ENCODE results near the gene ZBTB43.

The ZBTB43 gene

GRCh38 chr9:126838895-126839294, 34.1 kb downstream of the ZBTB43 start:
- ATAC-seq (replicated peaks; ENCODE audit: extremely low read depth, poor library complexity, severe bottlenecking) (no peak), DNase-seq (ENCODE audit: low spot score in 2 of 2) (no peak)
- Mint-ChIP-seq H3K27me3 (no peaks in the 10 kb centered on the region), H3K27ac (ENCODE audit: low read depth) (peak overlapping the region; percentile 46), H3K4me3 (no peak overlapping the region), H3K9me3 (no peaks in the 10 kb centered on the region), H3K4me1 (peaks cover 37% of the 10 kb centered on the region), H3K36me3 (ENCODE audit: insufficient read depth) (peaks cover 11% of the 10 kb centered on the region)

GRCh38 chr9:126839301-126839700, 34.5 kb downstream of the ZBTB43 start:
- peaks cover 9% of the 10 kb centered on the region for H3K36me3 Mint-ChIP-seq (ENCODE audit: insufficient read depth)
- no peak overlapping the region for H3K4me3 Mint-ChIP-seq
- ATAC-seq (replicated peaks; ENCODE audit: extremely low read depth, poor library complexity, severe bottlenecking) = no peak

GRCh38 chr9:126842220-126842842, 37.5 kb downstream of the ZBTB43 start:
- ATAC-seq (replicated peaks; ENCODE audit: extremely low read depth, poor library complexity, severe bottlenecking) (no peak), DNase-seq (ENCODE audit: low spot score in 2 of 2) (no peak)

More at GRCh38 chr9:126839301-126839700, 34.5 kb downstream of the ZBTB43 start:
- Mint-ChIP-seq H3K4me1 (peaks cover 33% of the 10 kb centered on the region), H3K9me3 (no peaks in the 10 kb centered on the region), H3K27ac (ENCODE audit: low read depth) (peak overlapping the region; percentile 46), H3K27me3 (no peaks in the 10 kb centered on the region)
- DNase-seq (ENCODE audit: low spot score in 2 of 2) = no peak

GRCh38 chr9:126842977-126843799, 38.3 kb downstream of the ZBTB43 start:
- no peak for ATAC-seq (replicated peaks; ENCODE audit: extremely low read depth, poor library complexity, severe bottlenecking)
- Mint-ChIP-seq H3K9me3 (no peaks in the 10 kb centered on the region), H3K4me3 (no peak overlapping the region), H3K4me1 (peaks cover 16% of the 10 kb centered on the region), H3K36me3 (ENCODE audit: insufficient read depth) (no peaks in the 10 kb centered on the region), H3K27ac (ENCODE audit: low read depth) (no peak overlapping the region), H3K27me3 (peaks cover 14% of the 10 kb centered on the region)
- DNase-seq (ENCODE audit: low spot score in 2 of 2) = no peak

More at GRCh38 chr9:126842220-126842842, 37.5 kb downstream of the ZBTB43 start:
- no peak overlapping the region for H3K27ac Mint-ChIP-seq (ENCODE audit: low read depth)
- H3K4me3 Mint-ChIP-seq = no peak overlapping the region
- peaks cover 16% of the 10 kb centered on the region for H3K4me1 Mint-ChIP-seq
- no peaks in the 10 kb centered on the region for H3K36me3 Mint-ChIP-seq (ENCODE audit: insufficient read depth)
- H3K9me3 Mint-ChIP-seq = no peaks in the 10 kb centered on the region
- peaks cover 5% of the 10 kb centered on the region for H3K27me3 Mint-ChIP-seq

- no peak for DNase-seq (ENCODE audit: low spot score in 2 of 2)
These were observed 39.2 kb downstream of the ZBTB43 start for GRCh38 chr9:126844085-126844484.

GRCh38 chr9:126847051-126847450, 42.2 kb downstream of the ZBTB43 start:
- no peak overlapping the region for H3K27ac Mint-ChIP-seq (ENCODE audit: low read depth)
- H3K9me3 Mint-ChIP-seq = no peaks in the 10 kb centered on the region
- H3K4me1 Mint-ChIP-seq = no peaks in the 10 kb centered on the region
- H3K36me3 Mint-ChIP-seq (ENCODE audit: insufficient read depth) = no peaks in the 10 kb centered on the region
- no peak overlapping the region for H3K4me3 Mint-ChIP-seq
- H3K27me3 Mint-ChIP-seq = peaks cover 40% of the 10 kb centered on the region
- DNase-seq (ENCODE audit: low spot score in 2 of 2) (no peak), ATAC-seq (replicated peaks; ENCODE audit: extremely low read depth, poor library complexity, severe bottlenecking) (no peak)

More at GRCh38 chr9:126844085-126844484, 39.2 kb downstream of the ZBTB43 start:
- H3K4me3 Mint-ChIP-seq = no peak overlapping the region
- peaks cover 8% of the 10 kb centered on the region for H3K4me1 Mint-ChIP-seq
- H3K36me3 Mint-ChIP-seq (ENCODE audit: insufficient read depth) = no peaks in the 10 kb centered on the region
- no peak overlapping the region for H3K27ac Mint-ChIP-seq (ENCODE audit: low read depth)
- no peaks in the 10 kb centered on the region for H3K9me3 Mint-ChIP-seq
- no peak for ATAC-seq (replicated peaks; ENCODE audit: extremely low read depth, poor library complexity, severe bottlenecking)
- peaks cover 16% of the 10 kb centered on the region for H3K27me3 Mint-ChIP-seq

GRCh38 chr9:126849591-126850225, 44.9 kb downstream of the ZBTB43 start:
- Mint-ChIP-seq H3K4me3 (no peak overlapping the region), H3K36me3 (ENCODE audit: insufficient read depth) (no peaks in the 10 kb centered on the region), H3K27me3 (peaks cover 66% of the 10 kb centered on the region), H3K4me1 (no peaks in the 10 kb centered on the region), H3K27ac (ENCODE audit: low read depth) (no peak overlapping the region), H3K9me3 (no peaks in the 10 kb centered on the region)
- ATAC-seq (replicated peaks; ENCODE audit: extremely low read depth, poor library complexity, severe bottlenecking) (no peak), DNase-seq (ENCODE audit: low spot score in 2 of 2) (no peak)

- no peak for DNase-seq (ENCODE audit: low spot score in 2 of 2)
- no peaks in the 10 kb centered on the region for H3K4me1 Mint-ChIP-seq
These were observed 46.5 kb downstream of the ZBTB43 start for GRCh38 chr9:126851286-126851880.

GRCh38 chr9:126852086-126852688, 47.3 kb downstream of the ZBTB43 start:
- no peaks in the 10 kb centered on the region for H3K4me1 Mint-ChIP-seq
- no peak overlapping the region for H3K4me3 Mint-ChIP-seq
- H3K36me3 Mint-ChIP-seq (ENCODE audit: insufficient read depth) = no peaks in the 10 kb centered on the region
- H3K27me3 Mint-ChIP-seq = peaks cover 87% of the 10 kb centered on the region
- DNase-seq (ENCODE audit: low spot score in 2 of 2) (no peak), ATAC-seq (replicated peaks; ENCODE audit: extremely low read depth, poor library complexity, severe bottlenecking) (no peak)
- H3K27ac Mint-ChIP-seq (ENCODE audit: low read depth) = no peak overlapping the region
- H3K9me3 Mint-ChIP-seq = no peaks in the 10 kb centered on the region

More at GRCh38 chr9:126851286-126851880, 46.5 kb downstream of the ZBTB43 start:
- peaks cover 83% of the 10 kb centered on the region for H3K27me3 Mint-ChIP-seq
- no peaks in the 10 kb centered on the region for H3K36me3 Mint-ChIP-seq (ENCODE audit: insufficient read depth)
- no peak overlapping the region for H3K4me3 Mint-ChIP-seq
- no peak for ATAC-seq (replicated peaks; ENCODE audit: extremely low read depth, poor library complexity, severe bottlenecking)
- no peaks in the 10 kb centered on the region for H3K9me3 Mint-ChIP-seq
- no peak overlapping the region for H3K27ac Mint-ChIP-seq (ENCODE audit: low read depth)

- DNase-seq (ENCODE audit: low spot score in 2 of 2) (no peak), ATAC-seq (replicated peaks; ENCODE audit: extremely low read depth, poor library complexity, severe bottlenecking) (no peak)
- H3K27ac Mint-ChIP-seq (ENCODE audit: low read depth) = no peak overlapping the region
- H3K4me1 Mint-ChIP-seq = no peaks in the 10 kb centered on the region
- H3K36me3 Mint-ChIP-seq (ENCODE audit: insufficient read depth) = no peaks in the 10 kb centered on the region
- no peaks in the 10 kb centered on the region for H3K9me3 Mint-ChIP-seq
- H3K27me3 Mint-ChIP-seq = peaks cover 77% of the 10 kb centered on the region
- no peak overlapping the region for H3K4me3 Mint-ChIP-seq
These were observed 48.8 kb downstream of the ZBTB43 start for GRCh38 chr9:126853667-126854066.

GRCh38 chr9:126854734-126855133, 49.9 kb downstream of the ZBTB43 start:
- Mint-ChIP-seq H3K36me3 (ENCODE audit: insufficient read depth) (no peaks in the 10 kb centered on the region), H3K4me1 (no peaks in the 10 kb centered on the region), H3K4me3 (no peak overlapping the region), H3K9me3 (no peaks in the 10 kb centered on the region), H3K27me3 (peaks cover 76% of the 10 kb centered on the region), H3K27ac (ENCODE audit: low read depth) (no peak overlapping the region)
- DNase-seq (ENCODE audit: low spot score in 2 of 2) (no peak), ATAC-seq (replicated peaks; ENCODE audit: extremely low read depth, poor library complexity, severe bottlenecking) (no peak)

GRCh38 chr9:126856326-126856877, 51.6 kb downstream of the ZBTB43 start:
- no peak overlapping the region for H3K27ac Mint-ChIP-seq (ENCODE audit: low read depth)
- ATAC-seq (replicated peaks; ENCODE audit: extremely low read depth, poor library complexity, severe bottlenecking) (no peak), DNase-seq (ENCODE audit: low spot score in 2 of 2) (no peak)
- peaks cover 60% of the 10 kb centered on the region for H3K27me3 Mint-ChIP-seq
- peaks cover 5% of the 10 kb centered on the region for H3K36me3 Mint-ChIP-seq (ENCODE audit: insufficient read depth)
- H3K4me3 Mint-ChIP-seq = no peak overlapping the region
- no peaks in the 10 kb centered on the region for H3K9me3 Mint-ChIP-seq
- H3K4me1 Mint-ChIP-seq = peaks cover under 1% of the 10 kb centered on the region

Data from central memory CD8-positive, alpha-beta T cell (primary cell).